ENCODE results near the gene PALLD. TPM values are rescaled to one million over a fixed set of nuclear protein-coding genes. Genes with fewer than 3 reads are reported as not detected.
A peak's percentile ranks its signal among the peaks of the same experiment; 100 is the strongest.

The PALLD gene
- polyA plus RNA-seq, 3 donors, result 6.1 to 11.8 (median 9.9) TPM

DNA sequence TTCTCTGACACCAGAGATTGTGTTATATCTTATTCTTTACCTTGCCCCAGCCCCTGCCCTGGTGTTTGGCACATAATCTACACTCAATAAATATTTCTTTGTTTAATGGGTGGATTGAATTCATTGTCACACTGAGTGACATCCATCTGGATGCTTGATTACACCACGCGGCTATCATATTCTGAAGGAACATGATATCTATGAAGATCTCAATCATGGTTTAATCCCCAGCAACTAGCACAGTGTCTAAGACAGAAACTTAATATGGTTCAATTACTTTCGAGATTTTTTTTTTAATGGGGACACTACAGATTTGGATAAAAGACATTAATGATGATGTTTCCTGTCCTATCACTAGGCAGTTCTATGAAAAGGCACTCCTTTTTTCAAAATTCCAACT lies 246.3 kb downstream of the PALLD start:
- WGBS (ENCODE audit: insufficient coverage), result no CpG with 5 or more reads among the region's 3 CpGs
- intact Hi-C loops (cut with micrococcal nuclease), result no loop called here
- Histone ChIP-seq H3K4me2 (replicated peaks; ENCODE audit: extremely low read depth, low read length, poor library complexity, severe bottlenecking) (no peak overlapping the region), H2AFZ (ENCODE audit: insufficient read depth, low read depth, low read length, poor library complexity, severe bottlenecking) (no peak overlapping the region), H4K20me1 (ENCODE audit: insufficient read depth, low read length) (no peaks in the 10 kb centered on the region), H3K9me3 (replicated peaks in 1 of 2; ENCODE audit: control insufficient read depth in 1 of 2, insufficient read depth in 1 of 2, low read length in 2 of 2) (no peaks in the 10 kb centered on the region), H3K4me1 (ENCODE audit: control insufficient read depth in 1 of 2, insufficient read depth in 2 of 2, low read length in 2 of 2) (peaks cover 7 to 13% of the 10 kb centered on the region in 2 donors), H3K27me3 (ENCODE audit: control insufficient read depth in 2 of 2, insufficient read depth in 2 of 2, low read length in 2 of 2) (no peaks in the 10 kb centered on the region), H3K36me3 (replicated peaks in 1 of 2; ENCODE audit: control insufficient read depth in 1 of 2, insufficient read depth in 2 of 2, low read length in 2 of 2) (no peaks in the 10 kb centered on the region), H3K27ac (ENCODE audit: low read depth in 1 of 2, low read length in 2 of 2) (no peak overlapping the region), H3K4me3 (replicated peaks in 1 of 3; ENCODE audit: low read depth in 2 of 3, low read length in 3 of 3) (no peak overlapping the region), H3K79me2 (ENCODE audit: insufficient read depth, low read length) (no peaks in the 10 kb centered on the region), H3K9ac (ENCODE audit: insufficient read depth, low read length, poor library complexity, severe bottlenecking) (no peak overlapping the region)
- peaks cover 0 to 1% (median 0%) of the 10 kb centered on the region in 3 donors for H3K27me3 Mint-ChIP-seq (ENCODE audit: low read depth in 3 of 3)
- TF ChIP-seq, protein P1, sequence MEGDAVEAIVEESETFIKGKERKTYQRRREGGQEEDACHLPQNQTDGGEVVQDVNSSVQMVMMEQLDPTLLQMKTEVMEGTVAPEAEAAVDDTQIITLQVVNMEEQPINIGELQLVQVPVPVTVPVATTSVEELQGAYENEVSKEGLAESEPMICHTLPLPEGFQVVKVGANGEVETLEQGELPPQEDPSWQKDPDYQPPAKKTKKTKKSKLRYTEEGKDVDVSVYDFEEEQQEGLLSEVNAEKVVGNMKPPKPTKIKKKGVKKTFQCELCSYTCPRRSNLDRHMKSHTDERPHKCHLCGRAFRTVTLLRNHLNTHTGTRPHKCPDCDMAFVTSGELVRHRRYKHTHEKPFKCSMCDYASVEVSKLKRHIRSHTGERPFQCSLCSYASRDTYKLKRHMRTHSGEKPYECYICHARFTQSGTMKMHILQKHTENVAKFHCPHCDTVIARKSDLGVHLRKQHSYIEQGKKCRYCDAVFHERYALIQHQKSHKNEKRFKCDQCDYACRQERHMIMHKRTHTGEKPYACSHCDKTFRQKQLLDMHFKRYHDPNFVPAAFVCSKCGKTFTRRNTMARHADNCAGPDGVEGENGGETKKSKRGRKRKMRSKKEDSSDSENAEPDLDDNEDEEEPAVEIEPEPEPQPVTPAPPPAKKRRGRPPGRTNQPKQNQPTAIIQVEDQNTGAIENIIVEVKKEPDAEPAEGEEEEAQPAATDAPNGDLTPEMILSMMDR (IDR thresholded peaks at IDR 0.05), result no peak
- no peaks in the 10 kb centered on the region for H3K36me3 Mint-ChIP-seq
- peaks cover 13% of the 10 kb centered on the region for H3K4me1 Mint-ChIP-seq
- DNase-seq, result no peak
- H3K9me3 Mint-ChIP-seq, result peaks cover 0 to 4% (median 0%) of the 10 kb centered on the region in 7 donors
- H3K4me3 Mint-ChIP-seq, result peak overlapping the region in 1 of 2 donors; percentile 2
- H3K27ac Mint-ChIP-seq, result no peak overlapping the region

DNA sequence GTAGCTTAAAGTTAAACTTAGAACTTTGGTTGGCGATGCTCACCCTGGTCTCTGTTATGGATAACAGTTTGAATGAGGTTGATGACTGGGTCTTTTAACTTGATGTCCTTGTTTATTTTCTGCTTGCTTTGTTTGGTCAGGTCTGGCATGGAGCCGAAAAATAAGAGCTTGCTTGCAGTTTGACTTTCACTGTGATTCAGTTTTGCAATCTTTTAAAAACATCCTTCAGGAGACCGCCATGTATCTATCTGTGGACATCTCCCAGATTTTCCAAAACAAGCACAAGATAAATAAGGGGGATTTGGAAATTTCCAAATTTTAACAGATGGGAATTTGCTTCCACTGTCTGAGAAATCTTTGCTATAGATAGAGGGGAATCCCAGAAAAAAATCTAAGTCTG lies 246.7 kb downstream of the PALLD start:
- no peaks in the 10 kb centered on the region for H3K79me2 ChIP-seq (ENCODE audit: insufficient read depth, low read length)
- WGBS (ENCODE audit: insufficient coverage), result 94% methylated on average over 2 of the region's 3 CpGs
- peaks cover 7 to 13% of the 10 kb centered on the region in 2 donors for H3K4me1 ChIP-seq (ENCODE audit: control insufficient read depth in 1 of 2, insufficient read depth in 2 of 2, low read length in 2 of 2)
- Mint-ChIP-seq H3K36me3 (no peaks in the 10 kb centered on the region), H3K4me3 (no peak overlapping the region), H3K27ac (no peak overlapping the region), H3K4me1 (peaks cover 13% of the 10 kb centered on the region), H3K9me3 (peaks cover 0 to 6% (median 0%) of the 10 kb centered on the region in 7 donors), H3K27me3 (ENCODE audit: low read depth in 3 of 3) (peaks cover 0 to 1% (median 0%) of the 10 kb centered on the region in 3 donors)
- H3K4me2 ChIP-seq (replicated peaks; ENCODE audit: extremely low read depth, low read length, poor library complexity, severe bottlenecking), result no peak overlapping the region
- H3K4me3 ChIP-seq (replicated peaks in 1 of 3; ENCODE audit: low read depth in 2 of 3, low read length in 3 of 3), result no peak overlapping the region
- DNase-seq, result no peak
- no peak overlapping the region for H3K27ac ChIP-seq (ENCODE audit: low read depth in 1 of 2, low read length in 2 of 2)
- H2AFZ ChIP-seq (ENCODE audit: insufficient read depth, low read depth, low read length, poor library complexity, severe bottlenecking), result no peak overlapping the region
- no peaks in the 10 kb centered on the region for H3K36me3 ChIP-seq (replicated peaks in 1 of 2; ENCODE audit: control insufficient read depth in 1 of 2, insufficient read depth in 2 of 2, low read length in 2 of 2)
- H3K27me3 ChIP-seq (ENCODE audit: control insufficient read depth in 2 of 2, insufficient read depth in 2 of 2, low read length in 2 of 2), result no peaks in the 10 kb centered on the region
- H4K20me1 ChIP-seq (ENCODE audit: insufficient read depth, low read length), result no peaks in the 10 kb centered on the region
- intact Hi-C loops (cut with micrococcal nuclease), result no loop called here
- H3K9me3 ChIP-seq (replicated peaks in 1 of 2; ENCODE audit: control insufficient read depth in 1 of 2, insufficient read depth in 1 of 2, low read length in 2 of 2), result no peaks in the 10 kb centered on the region
- no peak overlapping the region for H3K9ac ChIP-seq (ENCODE audit: insufficient read depth, low read length, poor library complexity, severe bottlenecking)
- TF ChIP-seq, protein P1 (IDR thresholded peaks at IDR 0.05), result no peak

Measured in CD14-positive monocyte (primary cell).